ENCODE measurements around the gene ZNF653. TPM values are rescaled to one million over a fixed set of nuclear protein-coding genes. Genes with fewer than 3 reads are reported as not detected.
"Not testable (repeated sequence)": the region's sequence is repeated elsewhere in the genome, so short reads cannot be mapped to it uniquely, and the experiment has no call there.

ZNF653 gene
- total RNA-seq, 1 donor from 2014 or later = 4.8 TPM

DNA sequence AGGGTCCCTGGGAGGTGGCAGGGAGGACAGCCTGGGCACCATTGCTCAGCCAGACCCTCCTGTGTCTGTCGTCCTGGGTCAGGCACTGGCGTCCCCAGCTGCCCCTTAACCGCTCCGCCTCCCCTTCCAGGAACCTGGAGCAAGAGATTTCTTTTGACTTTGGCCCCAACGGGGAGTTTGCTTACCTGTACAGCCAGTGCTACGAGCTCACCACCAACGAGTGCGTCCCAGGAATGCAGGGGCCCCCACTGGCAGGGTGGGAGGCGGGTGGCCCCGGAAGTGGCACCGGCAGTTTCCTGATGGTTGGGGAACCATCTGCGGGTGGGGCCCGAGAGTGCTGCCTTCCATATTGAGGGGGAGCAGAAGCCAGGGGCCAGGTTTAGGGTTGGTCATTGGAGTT lies 57.2 kb downstream of the ZNF653 start:
- ATAC-seq (no peak), DNase-seq (ENCODE audit: missing footprints) (peak; percentile 27)
- intact Hi-C loops (cut with DNase I) = loop anchor here (5.0 to 10.0 kb wide), 2 partner anchors 71 to 154 kb away; partner anchors contain the start of gene TSPAN16

DNA sequence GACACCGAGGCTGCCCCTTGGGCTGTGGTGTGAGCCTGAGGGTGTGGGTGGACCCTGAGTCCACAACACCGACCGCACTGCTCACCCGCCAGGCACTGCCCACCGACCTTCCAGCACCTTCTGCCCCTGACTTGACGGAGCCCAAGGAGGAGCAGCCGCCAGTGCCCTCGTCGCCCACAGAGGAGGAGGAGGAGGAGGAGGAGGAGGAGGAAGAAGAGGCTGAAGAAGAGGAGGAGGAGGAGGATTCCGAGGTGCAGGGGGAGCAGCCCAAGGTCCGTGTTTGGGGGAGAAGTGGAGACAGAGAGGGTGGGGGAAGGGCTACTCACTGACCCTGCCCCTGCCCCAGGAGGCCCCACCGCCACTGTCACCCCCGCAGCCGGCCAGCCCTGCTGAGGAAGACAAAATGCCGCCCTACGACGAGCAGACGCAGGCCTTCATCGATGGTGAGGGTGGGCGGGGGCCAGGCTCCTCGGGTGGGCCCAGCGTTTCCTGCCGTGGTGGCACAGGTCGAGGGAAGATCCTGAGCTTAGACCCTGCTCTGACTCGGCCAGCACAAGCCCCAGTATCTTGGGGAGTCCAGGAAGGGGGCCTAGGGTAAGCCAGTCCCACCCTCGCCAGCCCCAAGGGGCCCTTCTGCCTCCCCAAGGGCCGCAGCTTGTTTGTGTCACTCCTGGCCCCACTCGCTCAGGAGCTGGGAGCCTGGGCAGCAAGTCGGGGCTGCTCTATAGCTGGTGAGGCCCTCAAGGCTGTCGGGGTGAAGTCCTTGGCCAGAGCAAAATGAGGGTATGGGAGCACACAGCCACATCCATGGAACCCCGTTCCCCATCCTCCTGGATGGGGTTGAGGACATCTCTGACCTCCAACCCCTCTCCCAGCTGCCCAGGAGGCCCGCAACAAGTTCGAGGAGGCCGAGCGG lies 58.0 kb downstream of the ZNF653 start:
- ATAC-seq = no peak
- peak; percentile 41 for DNase-seq (ENCODE audit: missing footprints)
- intact Hi-C loops (cut with DNase I) = loop anchor here (5.0 to 10.0 kb wide), 2 partner anchors 70 to 153 kb away; partner anchors contain the start of gene TSPAN16

DNA sequence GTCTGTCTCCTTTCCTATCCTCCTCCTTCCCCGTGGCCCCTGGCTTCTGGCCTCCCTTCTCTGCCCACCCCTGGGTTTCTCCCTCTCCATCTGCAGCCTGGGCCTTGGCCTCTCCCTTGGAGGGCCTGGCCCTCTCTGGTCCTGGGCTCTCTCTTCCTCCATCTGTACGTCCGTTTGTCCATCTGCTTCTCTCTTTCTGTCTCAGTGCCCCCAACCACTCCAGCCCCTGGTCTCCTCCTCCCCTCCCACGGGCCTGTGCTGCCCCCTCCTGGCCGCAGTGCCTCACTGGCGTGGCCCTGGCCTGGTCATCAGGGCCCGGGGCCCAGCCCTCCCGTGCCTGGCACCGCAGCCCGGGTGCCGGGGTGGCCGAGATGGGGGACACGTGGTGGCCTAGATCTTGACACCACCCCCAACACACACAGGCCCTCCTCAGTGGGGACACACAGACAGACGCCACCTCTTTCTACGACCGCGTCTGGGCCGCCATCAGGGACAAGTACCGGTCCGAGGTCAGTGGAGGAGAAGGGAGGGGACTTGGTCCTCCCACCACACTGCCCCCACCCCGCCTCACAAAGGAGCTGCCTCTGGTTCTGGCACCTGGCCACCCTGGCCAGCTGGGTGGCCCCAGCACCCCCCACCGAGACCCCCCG lies 58.9 kb downstream of the ZNF653 start:
- peak; percentile 68 for ATAC-seq
- peak; percentile 86 for DNase-seq (ENCODE audit: missing footprints)
- intact Hi-C loops (cut with DNase I) = loop anchor here (5.0 to 10.0 kb wide), 2 partner anchors 69 to 152 kb away; partner anchors contain the start of gene TSPAN16

DNA sequence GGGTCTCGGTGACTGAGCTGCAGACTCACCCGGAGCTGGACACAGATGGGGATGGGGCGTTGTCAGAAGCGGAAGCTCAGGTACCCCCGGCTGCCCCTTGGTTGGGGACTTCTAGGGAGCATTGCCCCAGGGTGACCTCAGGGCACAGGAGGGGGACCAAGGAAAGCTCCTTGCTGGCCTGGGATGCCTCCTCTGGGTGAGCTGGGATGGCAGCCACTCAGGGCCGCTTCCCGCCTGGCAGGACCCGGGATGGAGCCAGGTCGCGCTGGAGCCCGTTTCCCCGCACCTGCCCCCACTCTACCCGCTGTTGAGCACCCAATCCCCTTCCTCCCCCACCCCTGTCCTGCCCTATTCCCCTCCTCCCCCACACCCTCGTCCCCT lies 59.4 kb downstream of the ZNF653 start:
- no peak for ATAC-seq
- DNase-seq (ENCODE audit: missing footprints) = peak; percentile 18
- intact Hi-C loops (cut with DNase I) = loop anchor here (5.0 to 10.0 kb wide), 2 partner anchors 69 to 151 kb away; partner anchors contain the start of gene TSPAN16

- intact Hi-C loops (cut with DNase I) = loop anchor here (5.0 to 10.0 kb wide), 2 partner anchors 68 to 150 kb away; partner anchors contain the start of gene TSPAN16
- ATAC-seq (no peak), DNase-seq (ENCODE audit: missing footprints) (peak; percentile 43)
Observed at GRCh38 chr19:11445141-11445540, 60.5 kb downstream of the ZNF653 start.

DNA sequence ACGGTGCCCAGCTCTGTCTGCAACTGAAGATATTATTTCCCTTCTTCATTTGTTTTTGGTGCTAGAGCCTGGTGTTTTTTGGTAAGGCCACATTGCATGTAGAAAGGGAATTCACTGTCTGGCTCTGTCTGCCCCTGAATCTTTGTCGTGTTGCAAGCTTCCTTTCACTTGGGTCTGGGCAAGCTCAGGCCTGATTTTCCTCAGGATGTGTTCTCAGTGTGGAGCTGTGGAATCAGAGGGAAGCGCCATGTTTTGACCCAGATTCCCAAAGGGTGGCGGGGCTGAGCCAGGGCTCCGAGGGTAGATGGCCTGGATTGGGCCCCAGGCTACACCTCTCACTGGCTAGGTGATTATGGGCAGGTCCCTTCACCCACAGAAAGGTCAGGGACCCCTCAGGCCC lies 61.6 kb downstream of the ZNF653 start:
- ATAC-seq (no peak), DNase-seq (ENCODE audit: missing footprints) (no peak)
- intact Hi-C loops (cut with DNase I) = loop anchor here (10.0 kb wide), 1 partner anchor 149 kb away; the partner anchor contains the start of gene TSPAN16

- intact Hi-C loops (cut with DNase I) = no loop called here
- DNase-seq (ENCODE audit: missing footprints) (peak; percentile 20), ATAC-seq (no peak)
Observed at GRCh38 chr19:11437955-11438354, 67.7 kb downstream of the ZNF653 start.

DNA sequence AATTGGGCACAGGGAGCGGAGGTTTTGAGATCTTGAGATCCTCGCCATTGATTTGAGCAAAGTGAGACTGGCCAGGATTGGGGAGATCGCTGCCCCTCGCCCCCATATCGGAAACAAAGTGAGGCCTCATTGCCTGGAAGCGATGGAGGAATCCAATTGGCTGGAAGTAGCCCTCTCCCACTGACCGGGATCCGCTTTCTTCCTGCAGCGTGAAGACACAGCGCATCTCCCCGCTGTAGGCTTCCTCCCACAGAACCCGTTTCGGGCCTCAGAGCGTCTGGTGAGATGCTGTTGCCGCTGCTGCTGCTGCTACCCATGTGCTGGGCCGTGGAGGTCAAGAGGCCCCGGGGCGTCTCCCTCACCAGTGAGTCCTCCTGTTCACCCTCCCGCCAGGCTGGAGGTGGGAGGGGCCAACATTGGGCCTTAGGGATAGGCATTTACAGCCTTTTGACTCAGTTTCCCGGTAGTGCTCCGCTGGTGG lies 69.8 kb downstream of the ZNF653 start:
- DNase-seq (ENCODE audit: missing footprints) (peak; percentile 67), ATAC-seq (no peak)
- intact Hi-C loops (cut with DNase I) = loop anchor here (2.0 kb wide), 2 partner anchors 61 to 69 kb away; partner anchors contain the start of genes SWSAP1 and ZNF653

DNA sequence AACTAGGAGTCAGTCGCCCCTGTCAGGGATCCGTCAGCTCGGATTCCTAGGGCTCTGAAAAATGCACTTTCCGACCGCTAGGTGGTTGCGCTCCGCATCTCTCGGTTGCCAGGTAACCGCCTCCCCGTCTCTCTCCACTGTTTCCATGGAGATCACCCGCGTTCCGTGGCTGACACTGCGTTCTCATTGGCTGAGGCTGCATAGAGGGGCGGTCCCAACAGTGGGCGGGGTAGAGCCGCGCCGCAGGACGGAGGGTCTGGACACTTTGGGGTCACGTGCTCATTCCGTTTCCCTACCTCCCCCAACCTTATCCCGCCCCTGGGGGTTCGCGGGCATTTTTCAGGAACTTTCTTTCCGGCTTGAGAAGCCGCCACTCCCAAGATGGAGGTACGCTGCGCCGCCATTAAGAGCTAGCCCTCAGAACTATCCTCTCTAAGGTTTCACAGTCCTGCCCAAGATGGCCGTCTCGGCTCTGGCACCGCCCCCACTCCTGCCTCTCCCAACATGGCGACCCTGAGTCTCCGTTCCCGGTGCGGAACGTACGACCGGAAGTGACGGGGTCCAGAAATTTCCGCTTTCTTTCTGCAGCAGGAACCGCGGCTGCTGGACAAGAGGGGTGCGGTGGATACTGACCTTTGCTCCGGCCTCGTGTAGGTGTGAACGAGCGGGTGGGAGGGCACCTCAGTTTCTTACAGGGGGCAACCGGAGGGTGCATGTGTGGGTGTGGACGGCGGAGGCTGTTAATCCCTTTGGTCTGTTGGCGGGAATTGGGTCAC lies 70.4 kb downstream of the ZNF653 start, which contains the start of the genes ODAD3 and PRKCSH:
ODAD3 (minus strand) TSS at position 65 of the 776 bp plus-strand sequence. CDS start 105 bp downstream, outside the sequence.
PRKCSH (plus strand) TSS at position 579 of the 776 bp plus-strand sequence. CDS start 483 bp downstream, outside the sequence.
- intact Hi-C loops (cut with DNase I) = loop anchor here (2.0 kb wide), 2 partner anchors 60 to 70 kb away; partner anchors contain the start of genes SWSAP1 and ZNF653
- ATAC-seq (peak; percentile 98), DNase-seq (ENCODE audit: missing footprints) (peak; percentile 99)

GRCh38 chr19:11434703-11435056 lies 71.0 kb downstream of the ZNF653 start:
- intact Hi-C loops (cut with DNase I) = loop anchor here (2.0 kb wide), 2 partner anchors 60 to 70 kb away; partner anchors contain the start of genes SWSAP1 and ZNF653
- ATAC-seq = no peak
- DNase-seq (ENCODE audit: missing footprints) = no peak

DNA sequence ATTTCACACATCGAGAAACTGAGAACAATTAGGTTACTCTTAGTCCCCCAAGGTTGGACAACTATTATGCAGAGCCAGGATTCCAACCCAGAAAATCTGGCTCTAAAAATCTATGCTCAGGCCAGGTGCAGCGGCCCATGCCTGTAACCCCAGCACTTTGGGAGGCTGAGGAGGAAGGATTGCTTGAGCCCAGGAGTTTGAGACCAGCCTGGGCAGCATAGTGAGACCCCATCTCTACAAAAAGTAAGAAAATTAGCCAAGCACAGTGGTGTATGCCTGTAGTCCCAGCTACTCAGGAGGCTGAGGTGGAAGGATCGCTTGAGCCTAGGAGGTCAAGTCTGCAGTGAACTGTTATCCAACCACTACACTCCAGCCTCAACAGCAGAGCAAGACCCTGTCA lies 72.1 kb downstream of the ZNF653 start:
- ATAC-seq; DNase-seq (ENCODE audit: missing footprints); intact Hi-C loops (cut with DNase I): not testable (repeated sequence)

Small RNA genes lying within 50 kb of the gene (microRNA-seq; reads per million reads assigned to microRNA genes)
- not detected for gene MIR7974

Other genes with a start within 250 kb of the ZNF653 start
- gene DOCK6, start 243.3 kb downstream of the ZNF653 start, total RNA-seq = 35.1 TPM
- not detected for gene TSPAN16, start 209.7 kb downstream of the ZNF653 start, total RNA-seq
- gene RAB3D, start 166.2 kb downstream of the ZNF653 start, total RNA-seq = 9.4 TPM
- 106 TPM for gene TMEM205, start 159.6 kb downstream of the ZNF653 start, total RNA-seq
- 17.1 TPM for gene CCDC159, start 159.3 kb downstream of the ZNF653 start, total RNA-seq
- 17.7 TPM for gene PLPPR2, start 150.4 kb downstream of the ZNF653 start, total RNA-seq
- 1.9 TPM for gene SWSAP1, start 131.2 kb downstream of the ZNF653 start, total RNA-seq
- gene EPOR, start 121.5 kb downstream of the ZNF653 start, total RNA-seq = 8.4 TPM
- gene RGL3, start 86.5 kb downstream of the ZNF653 start, total RNA-seq = 10.5 TPM
- 0.68 TPM for gene ODAD3, start 70.7 kb downstream of the ZNF653 start, total RNA-seq
- 123 TPM for gene PRKCSH, start 70.2 kb downstream of the ZNF653 start, total RNA-seq
- 0.35 TPM for gene ELAVL3, start 24.8 kb downstream of the ZNF653 start, total RNA-seq
- 172 TPM for gene ECSIT, start 23.3 kb upstream of the ZNF653 start, total RNA-seq
- 174 TPM for gene CNN1, start 33.0 kb upstream of the ZNF653 start, total RNA-seq
- gene ELOF1, start 53.4 kb upstream of the ZNF653 start, total RNA-seq = 33.5 TPM
- 2.3 TPM for gene ACP5, start 71.8 kb upstream of the ZNF653 start, total RNA-seq
- gene ZNF627, start 91.6 kb upstream of the ZNF653 start, total RNA-seq = 4.9 TPM
- gene ZNF823, start 233.1 kb upstream of the ZNF653 start, total RNA-seq = 4.2 TPM

Data from Right ventricle myocardium inferior (tissue), 1 donor.